Measurements from ENCODE around the gene CSRNP2. TPM values are rescaled to one million over a fixed set of nuclear protein-coding genes. Genes with fewer than 3 reads are reported as not detected.

The CSRNP2 gene, protein sequence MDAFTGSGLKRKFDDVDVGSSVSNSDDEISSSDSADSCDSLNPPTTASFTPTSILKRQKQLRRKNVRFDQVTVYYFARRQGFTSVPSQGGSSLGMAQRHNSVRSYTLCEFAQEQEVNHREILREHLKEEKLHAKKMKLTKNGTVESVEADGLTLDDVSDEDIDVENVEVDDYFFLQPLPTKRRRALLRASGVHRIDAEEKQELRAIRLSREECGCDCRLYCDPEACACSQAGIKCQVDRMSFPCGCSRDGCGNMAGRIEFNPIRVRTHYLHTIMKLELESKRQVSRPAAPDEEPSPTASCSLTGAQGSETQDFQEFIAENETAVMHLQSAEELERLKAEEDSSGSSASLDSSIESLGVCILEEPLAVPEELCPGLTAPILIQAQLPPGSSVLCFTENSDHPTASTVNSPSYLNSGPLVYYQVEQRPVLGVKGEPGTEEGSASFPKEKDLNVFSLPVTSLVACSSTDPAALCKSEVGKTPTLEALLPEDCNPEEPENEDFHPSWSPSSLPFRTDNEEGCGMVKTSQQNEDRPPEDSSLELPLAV
- 11.7 and 15.1 TPM in 2 replicates for total RNA-seq (2012; rRNA removed)

DNA sequence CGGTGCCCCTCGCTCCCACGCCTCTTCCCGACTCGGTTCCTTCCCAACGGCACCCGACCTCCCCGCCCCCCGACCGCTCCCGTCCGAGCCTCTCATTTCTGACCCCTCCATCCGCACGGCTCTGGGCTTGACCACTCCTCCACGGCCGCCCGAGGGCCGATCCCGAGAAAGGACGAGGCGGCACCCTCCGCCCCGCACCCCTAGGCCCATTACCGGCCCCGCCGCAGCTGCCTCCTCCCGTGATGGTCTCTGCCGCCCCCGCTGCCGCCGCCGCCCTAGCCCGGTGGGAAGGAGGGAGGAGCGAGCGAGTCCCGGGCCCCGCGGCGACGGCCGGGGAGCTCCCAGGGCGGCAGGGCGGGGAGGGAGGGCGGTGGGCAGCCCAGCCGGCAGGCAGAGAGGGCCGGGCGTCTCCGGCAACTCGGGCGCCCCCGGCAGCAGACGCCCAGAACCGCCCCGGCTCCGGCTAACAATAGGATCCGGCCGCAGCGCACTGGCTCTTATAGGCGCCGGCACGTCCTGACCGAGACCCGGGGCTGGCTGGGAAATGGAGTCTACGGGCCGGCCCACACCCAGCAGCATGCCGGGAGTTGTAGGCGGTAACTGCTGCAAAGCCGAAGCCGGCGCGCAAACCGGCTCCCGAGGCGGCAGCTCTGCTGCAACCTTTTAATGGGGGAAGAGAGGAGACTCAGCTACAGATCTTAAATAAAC lies at the start of gene CSRNP2:
Gene CSRNP2 (minus strand): TSS at position 471 of the 708 bp plus-strand sequence. CDS start 7,035 bp downstream, outside the sequence.
- peak within 1 kb of the TSS; percentile 79 for H3K4me3 ChIP-seq (ENCODE audit: low read length)
- H3K4me2 ChIP-seq (ENCODE audit: low read length) = peak within 1 kb of the TSS; percentile 91
- H3K9ac ChIP-seq (ENCODE audit: low read depth, low read length) = peak within 1 kb of the TSS; percentile 94
- H3K36me3 ChIP-seq (ENCODE audit: insufficient read depth, low read length) = no peaks in the 10 kb centered on the region
- H3K9me3 ChIP-seq (replicated peaks; ENCODE audit: low read length) = no peaks in the 10 kb centered on the region
- peaks cover 14% of the 10 kb centered on the region for H3K4me1 ChIP-seq (ENCODE audit: control insufficient read depth, insufficient read depth, low read length)
- no peaks in the 10 kb centered on the region for H3K27me3 ChIP-seq (ENCODE audit: control insufficient read depth, insufficient read depth, low read length)

DNA sequence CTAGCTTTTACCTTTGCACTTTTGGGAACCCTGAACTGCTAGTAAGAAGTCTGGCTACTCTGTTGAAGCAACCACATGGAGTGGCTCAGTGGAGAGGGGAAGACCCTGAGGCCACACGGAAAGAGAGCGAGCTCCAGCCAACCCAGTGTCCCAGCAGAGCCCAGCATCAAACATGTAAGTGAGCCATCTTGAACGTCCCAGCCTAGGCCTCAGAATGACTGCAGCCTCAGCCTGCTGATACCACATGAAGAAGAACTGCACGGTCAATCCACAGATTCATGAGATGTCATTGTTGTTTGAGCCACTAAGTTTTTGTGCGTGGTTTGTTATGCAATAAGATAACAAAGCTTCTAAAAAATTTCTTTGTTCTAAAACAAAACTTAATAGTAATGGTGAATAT lies 49.3 kb upstream of the CSRNP2 start:
- H3K9me3 ChIP-seq (replicated peaks; ENCODE audit: low read length) = no peaks in the 10 kb centered on the region
- no peak overlapping the region for H3K4me2 ChIP-seq (ENCODE audit: low read length)
- H3K4me3 ChIP-seq (ENCODE audit: low read length) = no peak overlapping the region
- no peak overlapping the region for H3K9ac ChIP-seq (ENCODE audit: low read depth, low read length)
- H3K4me1 ChIP-seq (ENCODE audit: control insufficient read depth, insufficient read depth, low read length) = peaks cover 11% of the 10 kb centered on the region
- no peaks in the 10 kb centered on the region for H3K36me3 ChIP-seq (ENCODE audit: insufficient read depth, low read length)
- H3K27me3 ChIP-seq (ENCODE audit: control insufficient read depth, insufficient read depth, low read length) = no peaks in the 10 kb centered on the region

DNA sequence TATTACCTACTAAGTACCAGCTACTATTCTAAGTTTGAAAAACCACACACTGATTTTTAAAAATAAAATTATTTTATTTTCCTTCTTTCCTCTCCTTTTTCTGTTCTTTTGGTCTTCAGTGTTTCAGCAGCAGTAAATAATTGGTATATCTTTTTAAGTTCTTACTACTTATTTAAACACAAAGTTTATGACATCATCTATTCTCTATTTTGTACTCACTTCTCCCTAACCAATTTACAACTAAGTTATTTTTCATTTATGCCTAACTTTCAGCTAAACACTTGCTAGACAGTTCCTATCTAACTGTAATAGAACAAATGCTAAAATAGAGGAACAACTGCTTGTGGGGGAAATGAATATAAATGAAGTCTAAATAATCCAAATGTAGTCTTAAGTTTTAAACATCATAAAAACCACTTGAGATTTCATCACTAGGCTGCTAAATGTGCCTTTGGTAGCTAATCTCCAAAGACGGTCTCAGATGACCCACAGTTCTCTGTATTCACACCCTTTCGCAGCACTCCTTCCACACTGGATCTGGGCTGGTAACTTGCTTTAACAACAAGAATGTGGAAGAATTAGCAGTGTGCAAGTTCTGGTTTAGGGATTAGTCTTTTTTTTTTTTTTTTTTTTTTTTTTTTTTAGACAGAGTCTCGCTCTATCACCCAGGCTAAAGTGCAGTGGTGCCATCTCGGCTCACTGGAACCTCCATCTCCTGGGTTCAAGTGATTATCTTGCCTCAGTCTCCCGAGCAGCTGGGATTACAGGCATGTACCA lies 48.5 kb upstream of the CSRNP2 start:
- no peak overlapping the region for H3K4me3 ChIP-seq (ENCODE audit: low read length)
- no peaks in the 10 kb centered on the region for H3K27me3 ChIP-seq (ENCODE audit: control insufficient read depth, insufficient read depth, low read length)
- no peaks in the 10 kb centered on the region for H3K9me3 ChIP-seq (replicated peaks; ENCODE audit: low read length)
- H3K36me3 ChIP-seq (ENCODE audit: insufficient read depth, low read length) = no peaks in the 10 kb centered on the region
- no peak overlapping the region for H3K9ac ChIP-seq (ENCODE audit: low read depth, low read length)
- H3K4me1 ChIP-seq (ENCODE audit: control insufficient read depth, insufficient read depth, low read length) = peaks cover 18% of the 10 kb centered on the region
- H3K4me2 ChIP-seq (ENCODE audit: low read length) = no peak overlapping the region

DNA sequence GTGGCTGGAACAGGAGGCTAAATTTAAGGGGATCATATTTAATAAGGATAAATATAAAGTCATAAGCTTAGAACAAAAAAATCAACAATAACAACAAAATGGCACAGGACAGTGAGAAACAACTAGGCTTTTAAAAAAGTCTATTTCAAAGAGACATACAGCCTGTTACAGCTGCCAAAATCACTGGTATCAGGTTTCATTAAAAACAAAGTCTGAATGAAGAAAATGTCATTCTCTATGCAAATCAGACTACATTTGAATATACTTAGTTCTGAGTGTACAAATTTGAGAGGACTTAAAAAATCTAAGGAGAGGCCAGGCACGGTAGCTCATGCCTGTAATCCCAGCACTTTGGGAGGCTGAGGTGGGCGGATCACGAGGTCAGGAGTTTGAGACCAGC lies 45.5 kb upstream of the CSRNP2 start:
- no peak overlapping the region for H3K9ac ChIP-seq (ENCODE audit: low read depth, low read length)
- peaks cover 7% of the 10 kb centered on the region for H3K36me3 ChIP-seq (ENCODE audit: insufficient read depth, low read length)
- no peaks in the 10 kb centered on the region for H3K27me3 ChIP-seq (ENCODE audit: control insufficient read depth, insufficient read depth, low read length)
- peaks cover 19% of the 10 kb centered on the region for H3K4me1 ChIP-seq (ENCODE audit: control insufficient read depth, insufficient read depth, low read length)
- no peak overlapping the region for H3K4me3 ChIP-seq (ENCODE audit: low read length)
- H3K4me2 ChIP-seq (ENCODE audit: low read length) = no peak overlapping the region
- no peaks in the 10 kb centered on the region for H3K9me3 ChIP-seq (replicated peaks; ENCODE audit: low read length)

DNA sequence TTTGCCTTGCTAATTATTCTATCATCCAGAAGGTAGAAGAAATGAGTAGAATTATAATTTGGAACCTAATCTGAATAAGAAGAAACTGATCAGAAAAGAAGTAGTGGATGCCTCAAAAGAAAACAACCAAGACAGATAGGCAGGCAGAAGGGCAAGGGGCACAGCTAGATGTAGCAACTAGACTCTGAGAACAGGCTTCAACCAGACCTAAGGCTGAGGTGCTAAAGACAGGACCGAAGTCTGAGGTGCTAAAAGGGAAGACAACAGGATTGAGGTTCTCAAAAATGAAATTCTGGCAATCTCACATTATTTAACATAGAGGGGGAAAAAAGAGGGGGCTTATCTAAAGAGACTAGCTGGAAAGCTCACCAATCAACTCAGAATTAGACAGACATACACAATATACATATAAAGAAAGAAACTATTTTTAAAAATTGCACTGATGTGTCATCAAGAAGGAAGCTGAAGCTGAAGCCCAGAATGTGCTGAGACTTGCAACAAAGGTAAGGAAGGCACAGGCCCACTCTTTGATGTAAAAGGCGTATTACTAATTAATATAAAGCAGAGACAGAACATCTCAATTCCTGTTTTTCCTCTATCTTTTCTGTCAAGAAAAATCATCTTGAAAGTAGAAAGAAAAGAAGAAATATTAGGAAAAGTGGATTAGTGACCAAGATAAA lies 43.8 kb upstream of the CSRNP2 start:
- H3K27me3 ChIP-seq (ENCODE audit: control insufficient read depth, insufficient read depth, low read length) = no peaks in the 10 kb centered on the region
- peaks cover 14% of the 10 kb centered on the region for H3K4me1 ChIP-seq (ENCODE audit: control insufficient read depth, insufficient read depth, low read length)
- H3K4me3 ChIP-seq (ENCODE audit: low read length) = no peak overlapping the region
- no peak overlapping the region for H3K4me2 ChIP-seq (ENCODE audit: low read length)
- H3K9ac ChIP-seq (ENCODE audit: low read depth, low read length) = peak overlapping the region; percentile 25
- H3K36me3 ChIP-seq (ENCODE audit: insufficient read depth, low read length) = peaks cover 11% of the 10 kb centered on the region
- no peaks in the 10 kb centered on the region for H3K9me3 ChIP-seq (replicated peaks; ENCODE audit: low read length)

DNA sequence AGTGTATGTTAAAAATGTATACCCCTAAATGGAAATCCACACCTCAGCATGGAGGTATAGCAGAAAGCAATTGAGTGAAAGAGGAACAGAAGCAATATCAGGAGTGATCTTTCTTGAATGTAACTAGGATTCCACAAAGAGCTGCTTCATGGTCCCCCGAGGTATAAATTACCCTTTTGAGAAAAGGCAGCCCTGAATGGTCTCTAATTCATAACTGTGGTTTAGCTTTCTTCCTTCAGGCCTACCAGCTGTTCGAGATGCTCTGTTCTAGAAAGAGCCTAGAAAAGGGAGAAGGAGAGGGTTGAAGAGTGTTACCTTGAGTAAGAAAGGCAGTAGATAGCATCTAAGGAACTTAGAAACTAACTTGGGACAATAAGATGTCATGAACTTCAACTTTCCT lies 42.9 kb upstream of the CSRNP2 start:
- Histone ChIP-seq H3K9ac (ENCODE audit: low read depth, low read length) (no peak overlapping the region), H3K9me3 (replicated peaks; ENCODE audit: low read length) (no peaks in the 10 kb centered on the region), H3K4me1 (ENCODE audit: control insufficient read depth, insufficient read depth, low read length) (peaks cover 14% of the 10 kb centered on the region), H3K4me3 (ENCODE audit: low read length) (no peak overlapping the region), H3K36me3 (ENCODE audit: insufficient read depth, low read length) (peaks cover 11% of the 10 kb centered on the region), H3K27me3 (ENCODE audit: control insufficient read depth, insufficient read depth, low read length) (no peaks in the 10 kb centered on the region), H3K4me2 (ENCODE audit: low read length) (no peak overlapping the region)

DNA sequence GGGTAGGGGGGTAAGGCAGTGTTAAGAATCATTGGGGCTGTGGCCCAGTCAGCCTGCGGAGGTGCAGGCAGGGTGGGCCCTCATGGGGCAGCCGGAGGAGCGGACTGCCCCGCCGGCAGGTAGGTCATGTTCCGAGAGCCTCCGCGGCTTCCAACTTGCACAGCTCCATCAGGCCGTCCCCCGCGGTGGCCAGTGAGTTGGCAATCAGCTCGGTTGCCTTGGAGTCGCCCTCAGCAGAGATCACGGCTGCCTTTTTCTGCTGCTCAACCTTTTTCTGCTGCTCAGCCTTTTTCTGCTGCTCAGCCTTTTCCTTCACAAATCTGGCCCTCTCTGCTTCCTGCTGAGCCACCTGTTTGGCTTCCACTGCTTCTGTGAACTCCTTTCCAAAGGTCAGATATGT lies 41.1 kb upstream of the CSRNP2 start:
- H3K4me3 ChIP-seq (ENCODE audit: low read length) = no peak overlapping the region
- no peaks in the 10 kb centered on the region for H3K9me3 ChIP-seq (replicated peaks; ENCODE audit: low read length)

DNA sequence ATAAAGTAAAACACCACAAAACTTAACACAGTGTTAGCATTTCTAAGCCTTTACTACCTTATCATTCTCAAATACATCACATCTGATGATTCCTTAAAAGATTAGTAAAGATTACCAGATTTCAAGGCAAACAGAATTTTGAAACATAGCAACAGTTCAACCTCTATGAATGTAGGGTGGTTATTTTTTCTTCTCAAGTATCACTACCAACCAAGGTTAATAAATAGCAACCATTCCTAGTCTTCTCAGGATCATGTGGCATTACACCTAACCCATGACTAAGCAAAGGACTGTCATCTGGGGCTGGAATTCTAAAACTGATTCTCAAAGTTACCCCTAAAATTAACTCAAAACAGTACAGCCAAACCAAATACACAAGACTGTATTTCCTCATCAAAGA lies 39.4 kb upstream of the CSRNP2 start:
- H3K9me3 ChIP-seq (replicated peaks; ENCODE audit: low read length) = no peaks in the 10 kb centered on the region
- no peaks in the 10 kb centered on the region for H3K27me3 ChIP-seq (ENCODE audit: control insufficient read depth, insufficient read depth, low read length)
- no peak overlapping the region for H3K4me3 ChIP-seq (ENCODE audit: low read length)
- H3K36me3 ChIP-seq (ENCODE audit: insufficient read depth, low read length) = peaks cover 11% of the 10 kb centered on the region
- H3K4me1 ChIP-seq (ENCODE audit: control insufficient read depth, insufficient read depth, low read length) = peaks cover 8% of the 10 kb centered on the region
- no peak overlapping the region for H3K4me2 ChIP-seq (ENCODE audit: low read length)
- no peak overlapping the region for H3K9ac ChIP-seq (ENCODE audit: low read depth, low read length)

More for the DNA sequence above, 41.1 kb upstream of the CSRNP2 start:
- Histone ChIP-seq H3K4me1 (ENCODE audit: control insufficient read depth, insufficient read depth, low read length) (peaks cover 14% of the 10 kb centered on the region), H3K27me3 (ENCODE audit: control insufficient read depth, insufficient read depth, low read length) (no peaks in the 10 kb centered on the region), H3K36me3 (ENCODE audit: insufficient read depth, low read length) (peaks cover 11% of the 10 kb centered on the region), H3K9ac (ENCODE audit: low read depth, low read length) (no peak overlapping the region), H3K4me2 (ENCODE audit: low read length) (no peak overlapping the region)

DNA sequence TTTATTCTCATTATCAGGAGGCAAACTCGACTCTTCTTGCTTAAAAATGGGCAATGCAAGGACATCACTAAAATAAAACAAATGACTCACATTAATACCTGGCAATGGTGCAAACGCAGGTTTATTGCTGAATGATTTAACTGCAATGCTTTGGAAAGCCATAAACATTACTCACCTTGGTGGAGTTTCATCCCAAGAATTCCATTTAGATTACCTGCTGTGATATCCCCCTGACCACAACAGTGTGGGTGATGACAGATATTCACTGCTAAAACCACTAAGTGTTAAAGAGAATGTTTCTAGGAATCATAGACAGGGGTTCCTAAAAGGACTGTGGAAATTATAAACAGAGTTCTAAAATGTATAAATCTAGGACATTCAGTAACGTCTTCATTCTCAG lies 35.3 kb upstream of the CSRNP2 start:
- H3K4me3 ChIP-seq (ENCODE audit: low read length) = no peak overlapping the region
- no peaks in the 10 kb centered on the region for H3K27me3 ChIP-seq (ENCODE audit: control insufficient read depth, insufficient read depth, low read length)

DNA sequence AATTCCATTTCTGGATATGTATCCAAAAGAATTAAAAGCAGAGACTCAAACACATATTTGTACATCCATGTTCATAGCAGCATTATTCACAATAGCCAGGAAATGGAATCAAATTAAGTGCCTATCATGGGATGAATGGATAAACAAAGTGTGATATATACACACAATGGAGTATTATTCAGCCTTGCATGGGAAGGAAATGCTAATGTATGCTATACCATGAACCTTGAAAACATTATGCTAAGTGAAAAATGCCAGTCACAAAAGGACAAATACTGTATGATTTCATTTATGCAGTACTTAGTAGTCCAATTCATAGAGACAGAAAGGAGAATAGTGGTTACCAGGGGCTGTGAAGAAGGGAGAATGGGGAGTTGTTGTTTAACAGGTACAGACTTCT lies 32.1 kb upstream of the CSRNP2 start:
- Histone ChIP-seq H3K9me3 (replicated peaks; ENCODE audit: low read length) (no peaks in the 10 kb centered on the region), H3K9ac (ENCODE audit: low read depth, low read length) (no peak overlapping the region), H3K27me3 (ENCODE audit: control insufficient read depth, insufficient read depth, low read length) (no peaks in the 10 kb centered on the region), H3K4me2 (ENCODE audit: low read length) (no peak overlapping the region), H3K4me3 (ENCODE audit: low read length) (no peak overlapping the region), H3K36me3 (ENCODE audit: insufficient read depth, low read length) (peaks cover 39% of the 10 kb centered on the region), H3K4me1 (ENCODE audit: control insufficient read depth, insufficient read depth, low read length) (no peaks in the 10 kb centered on the region)

More for the DNA sequence above, 35.3 kb upstream of the CSRNP2 start:
- no peak overlapping the region for H3K9ac ChIP-seq (ENCODE audit: low read depth, low read length)
- H3K9me3 ChIP-seq (replicated peaks; ENCODE audit: low read length) = no peaks in the 10 kb centered on the region
- H3K4me2 ChIP-seq (ENCODE audit: low read length) = no peak overlapping the region
- no peaks in the 10 kb centered on the region for H3K4me1 ChIP-seq (ENCODE audit: control insufficient read depth, insufficient read depth, low read length)
- peaks cover 20% of the 10 kb centered on the region for H3K36me3 ChIP-seq (ENCODE audit: insufficient read depth, low read length)

Measured in skeletal muscle satellite cell (primary cell).